K562 (cell line): ENCODE results near the gene JAK3. TPM values are rescaled to one million over a fixed set of nuclear protein-coding genes. Genes with fewer than 3 reads are reported as not detected.

ENCODE experiments used
- ATAC-seq: fragments of 200-7000 bp; cut with Tn5 transposase; 3 replicates; pipeline ENCODE4 v1.9.1; 2020; ENCODE audit warnings: moderate library complexity
- BruUV-seq: library from RNA; stranded (reverse); fragments of 400-500 nt; replicated peaks from 2 replicates; lab custom pipeline; 2021; lab: Mats Ljungman, UMichigan
- CTCF ChIA-PET: fragments of 300-600 bp; formaldehyde crosslinking; extraction: SDS; loops from one replicate; lab custom pipeline; 2021; ENCODE audit warnings: low intra/inter-chr PET ratio; lab: Yijun Ruan, JAX
- POLR2A ChIA-PET: fragments of 300-600, 350-650 bp; sonication (Branson Sonifier 250); formaldehyde crosslinking; extraction: SDS; loops from one replicate; lab custom pipeline; 2021; ENCODE audit warnings: antibody characterized with exemption, inconsistent platforms; lab: Yijun Ruan, JAX
- DNase-seq, 4 experiments: peaks; one replicate each; pipeline versions ENCODE4 v3.0.0 to v3.0.0-alpha.2; 2011 to 2018; ENCODE audit warnings: low spot score in 3 of 4, mixed read lengths in 3 of 4; ENCODE audit errors: extremely low read depth in 1 of 4
- FAIRE-seq: peaks from 2 replicates; lab custom pipeline; 2011; peaks lifted over from hg19 to GRCh38; lab: Jason Lieb, UNC
- H2AFZ ChIP-seq: 2 replicates; pipeline ENCODE4 v1.6.0; 2011; ENCODE audit warnings: low read depth, low read length, control low read depth, inconsistent platforms
- H3K27ac ChIP-seq: fragments of 200-600 bp; 3 replicates; pipeline ENCODE4 v1.8.0; 2011; ENCODE audit warnings: low read depth, mild to moderate bottlenecking, control low read depth, inconsistent platforms, low read length, moderate library complexity, mixed read lengths; ENCODE audit errors: extremely low read depth
- H3K27me3 ChIP-seq, 2 experiments: fragments of 300-600 bp in 1 of 2; 2 replicates in 1 of 2; 3 replicates in 1 of 2; pipeline versions ENCODE4 v1.6.0 to v1.8.0; 2011; ENCODE audit warnings: inconsistent platforms in 2 of 2, low read length in 2 of 2, mild to moderate bottlenecking in 1 of 2, mixed read lengths in 1 of 2, moderate library complexity in 1 of 2; ENCODE audit not compliant: control insufficient read depth in 2 of 2, insufficient read depth in 2 of 2
- H3K36me3 ChIP-seq: fragments of 300-600 bp; 3 replicates; pipeline ENCODE4 v1.8.0; 2011; ENCODE audit warnings: mild to moderate bottlenecking, low read length, inconsistent platforms; ENCODE audit not compliant: control insufficient read depth, insufficient read depth
- H3K4me1 ChIP-seq, 2 experiments: fragments of 200-600 bp in 1 of 2; replicated peaks in 1 of 2; 2 replicates in 1 of 2; 3 replicates in 1 of 2; pipeline versions ENCODE4 v1.5.1 to v1.8.0; 2011; ENCODE audit warnings: inconsistent platforms in 2 of 2, low read length in 2 of 2, mild to moderate bottlenecking in 1 of 2, mixed read lengths in 1 of 2, moderate library complexity in 1 of 2; ENCODE audit not compliant: control insufficient read depth in 2 of 2, insufficient read depth in 2 of 2
- H3K4me2 ChIP-seq: 2 replicates; pipeline ENCODE4 v1.6.1; 2011; ENCODE audit warnings: low read length, control low read depth, inconsistent platforms, mixed read lengths; ENCODE audit not compliant: insufficient read depth
- H3K4me3 ChIP-seq: fragments of 200-600 bp; sonication (generic), shearing (Covaris generic); 2 replicates; pipeline ENCODE4 v1.5.1; 2016; ENCODE audit warnings: control low read depth, inconsistent platforms
- H3K79me2 ChIP-seq: fragments of 200-600 bp; 3 replicates; pipeline ENCODE4 v1.8.0; 2011; ENCODE audit warnings: low read length, inconsistent platforms; ENCODE audit not compliant: control insufficient read depth, insufficient read depth
- H3K9ac ChIP-seq, 2 experiments: 2 replicates each; pipeline versions ENCODE4 v1.6.0 to v1.6.1; 2011; ENCODE audit warnings: low read depth in 2 of 2, low read length in 2 of 2, control low read depth in 1 of 2, inconsistent platforms in 1 of 2, mild to moderate bottlenecking in 1 of 2, mixed read lengths in 1 of 2; ENCODE audit not compliant: insufficient read depth in 1 of 2
- H3K9me1 ChIP-seq: one replicate; pipeline ENCODE4 v1.6.0; 2011; ENCODE audit warnings: inconsistent platforms, mild to moderate bottlenecking, low read length, moderate library complexity; ENCODE audit not compliant: control insufficient read depth, insufficient read depth
- H3K9me3 ChIP-seq: replicated peaks from 2 replicates; pipeline ENCODE4 v1.5.1; 2011; ENCODE audit warnings: low read depth, low read length, inconsistent platforms; ENCODE audit not compliant: control insufficient read depth, insufficient read depth
- H4K20me1 ChIP-seq: replicated peaks from 2 replicates; pipeline ENCODE4 v1.6.1; 2011; ENCODE audit warnings: low read length, inconsistent platforms, mixed read lengths; ENCODE audit not compliant: control insufficient read depth, insufficient read depth
- MCM3 ChIP-seq: fragments of 450-650 bp; IDR thresholded peaks from 2 replicates; pipeline ENCODE4 v1.6.1; 2016
- NR1H2 ChIP-seq: sonication (generic); formaldehyde crosslinking; IDR thresholded peaks from 2 replicates; pipeline ENCODE4 v1.4.0; 2020; ENCODE audit warnings: mild to moderate bottlenecking, missing genetic modification reagents
- TEAD1 ChIP-seq, 2 experiments: fragments of 450-650 bp in 1 of 2; sonication (generic) in 1 of 2; formaldehyde crosslinking; IDR thresholded peaks; 2 replicates each; pipeline versions ENCODE4 v1.4.0 to v1.8.0; 2020 to 2022; ENCODE audit warnings: mild to moderate bottlenecking in 2 of 2, missing genetic modification reagents in 1 of 2
- TFAM ChIP-seq: fragments of 250-450 bp; sonication (Bioruptor Pico); conservative IDR thresholded peaks from 2 replicates; pipeline ENCODE4 v1.5.0; 2021; ENCODE audit warnings: mild to moderate bottlenecking, moderate library complexity
- ZHX1 ChIP-seq: fragments of 150-350 bp; conservative IDR thresholded peaks from 2 replicates; pipeline ENCODE4 v1.6.1; 2014; ENCODE audit warnings: low read length
- ZNF41 ChIP-seq: fragments of 250-450 bp; sonication (Bioruptor Pico); conservative IDR thresholded peaks from 2 replicates; pipeline ENCODE4 v1.4.0; 2020; ENCODE audit warnings: mild to moderate bottlenecking
- ZNF449 ChIP-seq: fragments of 250-450 bp; sonication (Bioruptor Pico); IDR thresholded peaks from 2 replicates; pipeline ENCODE4 v1.8.0; 2022; ENCODE audit warnings: moderate library complexity, mild to moderate bottlenecking, inconsistent platforms
- ZNF507 ChIP-seq: conservative IDR thresholded peaks from 2 replicates; pipeline ENCODE4 v1.6.1; 2017; ENCODE audit warnings: missing genetic modification characterization, missing compliant biosample characterization
- ZNF586 ChIP-seq: fragments of 450-650 bp; formaldehyde crosslinking; conservative IDR thresholded peaks from 2 replicates; pipeline ENCODE4 v1.4.0; 2020; ENCODE audit warnings: mild to moderate bottlenecking, moderate library complexity
- WGBS: fragments of 100-300 bp; shearing (Covaris generic); methylation state at CpG from one replicate; pipeline ENCODE4 v1.1.6; 2016; ENCODE audit warnings: low coverage, mixed read lengths; ENCODE audit not compliant: insufficient coverage; ENCODE audit errors: missing lambda C conversion rate; 5-methylcytosine and 5-hydroxymethylcytosine counted together
- in situ Hi-C: fragments of 300-500 bp; cut with MboI; formaldehyde crosslinking; loops from 4 replicates; pipeline ENCODE4 v1.15.0; 2018; ENCODE audit warnings: inconsistent platforms, mixed read lengths
- intact Hi-C: fragments of 100-400 bp; cut with micrococcal nuclease; formaldehyde crosslinking; loops from 2 replicates; pipeline ENCODE4 v1.14.2; 2022
- polyA plus RNA-seq, 8 experiments: library from polyadenylated mRNA; depleted of rRNA in 4 of 8; stranded (reverse) in 5 of 8; unstranded in 3 of 8; fragments of >200 nt; fragmentation: Nextera tagmentation in 2 of 8; fragmentation: Illumina TruSeq in 1 of 8; extraction: Ambion mirVana in 2 of 8; extraction: Trizol in 1 of 8; gene quantifications; 2 replicates each; pipeline versions ENCODE4 v1.2.1 to v1.2.3, GENCODE V29; 2011 to 2014; ENCODE audit warnings: inconsistent platforms in 1 of 8, missing spikeins in 1 of 8
- total RNA-seq, 7 experiments: library from RNA; depleted of rRNA in 6 of 7; stranded (reverse); fragments of >200 nt in 6 of 7; fragmentation: Illumina TruSeq in 2 of 7; extraction: Trizol in 2 of 7; gene quantifications; 2 replicates each; pipeline versions ENCODE4 v1.2.1 to v1.2.3, GENCODE V29; 2011 to 2021; ENCODE audit warnings: low replicate concordance in 1 of 7

Gene JAK3
- total and polyA plus RNA-seq, 9 of the 15 experiments (the other 6 are each of a cell fraction or from before 2014, with no cell fraction given), result 0.01 to 0.18 (median 0.07) TPM; not detected in 1

- POLR2A ChIA-PET, result no interaction called here
- Histone ChIP-seq H3K79me2 (no peaks in the 10 kb centered on the region), H3K9ac (no peak overlapping the region), H3K9me3 (no peaks in the 10 kb centered on the region), H3K4me2 (no peak overlapping the region), H2AFZ (no peak overlapping the region), H3K4me3 (no peak overlapping the region), H3K27ac (no peak overlapping the region), H3K4me1 (peaks cover 0 to 6% of the 10 kb centered on the region in 2 experiments; a peak in 2 of 5 replicates), H3K27me3 (peaks cover 34 to 68% of the 10 kb centered on the region in 2 experiments), H3K9me1 (no peaks in the 10 kb centered on the region), H3K36me3 (no peaks in the 10 kb centered on the region), H4K20me1 (0 out of 2 replicates have a peak, but pooled peaks cover 7% of the 10 kb centered on the region)
- BruUV-seq, result no TSS peak
- no peak for FAIRE-seq
- in situ Hi-C loops (no loop called here), intact Hi-C loops (no loop called here)
- 30% methylated on average over 2 of the region's 2 CpGs for WGBS
- DNase-seq, result no peak
- TF ChIP-seq ZNF586 (CRISPR knock-in tag) (no peak), ZNF507 (tag) (peak; percentile 92)
- CTCF ChIA-PET, result no interaction called here
- ATAC-seq, result no peak
Observed at GRCh38 chr19:17811103-17811502, 36.7 kb downstream of the JAK3 start.

GRCh38 chr19:17807731-17808316 is 40.0 kb downstream of the JAK3 start:
- Histone ChIP-seq H2AFZ (no peak overlapping the region), H4K20me1 (0 out of 2 replicates have a peak, but pooled peaks cover 7% of the 10 kb centered on the region), H3K27ac (no peak overlapping the region), H3K9ac (peak overlapping the region in 1 of 2 experiments; percentile 17; a peak in 1 of 4 replicates), H3K36me3 (no peaks in the 10 kb centered on the region), H3K4me3 (no peak overlapping the region), H3K4me1 (peaks cover 0 to 6% of the 10 kb centered on the region in 2 experiments; a peak in 2 of 5 replicates), H3K9me3 (no peaks in the 10 kb centered on the region), H3K27me3 (peaks cover 25 to 59% of the 10 kb centered on the region in 2 experiments), H3K4me2 (no peak overlapping the region), H3K79me2 (no peaks in the 10 kb centered on the region), H3K9me1 (no peaks in the 10 kb centered on the region)
- DNase-seq, result no peak
- 17% methylated on average over 33 of the region's 38 CpGs for WGBS
- no peak for ATAC-seq
- BruUV-seq, result no TSS peak
- intact Hi-C loops, result no loop called here
- FAIRE-seq, result no peak
- in situ Hi-C loops, result no loop called here
- ChIA-PET POLR2A (interaction anchor here (1.0 kb wide), 1 partner anchor 30 kb away, joined by 3 read pairs; no protein-coding TSS in a partner anchor), CTCF (no interaction called here)
- TF ChIP-seq ZNF449 (CRISPR knock-in tag) (no peak), MCM3 (no peak), NR1H2 (CRISPR knock-in tag) (no peak), ZNF41 (no peak), TEAD1 (CRISPR knock-in tag; IDR thresholded peaks at IDR 0.05) (no peak), TFAM (no peak), ZHX1 (no peak)
